OCI-LY1 (cell line): Measurements from ENCODE around the gene SMAD7.

Experiments used
- H2AFZ ChIP-seq: fragments of 200-600 bp; sonication (generic), shearing (Covaris generic); 2 replicates; pipeline ENCODE4 v1.6.0; 2014; ENCODE audit warnings: antibody characterized with exemption, mild to moderate bottlenecking, low read length
- H3F3A ChIP-seq: fragments of 200-600 bp; sonication (generic), shearing (Covaris generic); 2 replicates; pipeline ENCODE4 v1.6.0; 2014; ENCODE audit warnings: mild to moderate bottlenecking, antibody characterized with exemption, low read length, moderate library complexity; ENCODE audit not compliant: insufficient read depth
- H3K27ac ChIP-seq: fragments of 200-600 bp; sonication (generic); 2 replicates; pipeline ENCODE4 v1.5.1; 2014; ENCODE audit warnings: low read length, mixed run types, mild to moderate bottlenecking, low read depth; ENCODE audit not compliant: poor library complexity, severe bottlenecking
- H3K27me3 ChIP-seq: fragments of 200-600 bp; sonication (generic); 2 replicates; pipeline ENCODE4 v1.6.0; 2014; ENCODE audit warnings: antibody characterized with exemption, mild to moderate bottlenecking, low read length, moderate library complexity; ENCODE audit not compliant: insufficient read depth
- H3K36me3 ChIP-seq: fragments of 200-600 bp; sonication (generic); 2 replicates; pipeline ENCODE4 v1.6.1; 2014; ENCODE audit warnings: mild to moderate bottlenecking, antibody characterized with exemption, low read length, moderate library complexity, mixed read lengths; ENCODE audit not compliant: insufficient read depth
- H3K4me1 ChIP-seq: fragments of 200-600 bp; sonication (generic); 2 replicates; pipeline ENCODE4 v1.5.1; 2014; ENCODE audit warnings: mild to moderate bottlenecking, low read length, moderate library complexity; ENCODE audit not compliant: insufficient read depth, severe bottlenecking
- H3K4me2 ChIP-seq: fragments of 200-600 bp; sonication (generic), shearing (Covaris generic); 2 replicates; pipeline ENCODE4 v1.6.1; 2014; ENCODE audit warnings: low read length
- H3K4me3 ChIP-seq: fragments of 200-600 bp; sonication (generic); 2 replicates; pipeline ENCODE4 v1.5.1; 2014; ENCODE audit warnings: low read length, low read depth, mild to moderate bottlenecking, mixed read lengths; ENCODE audit not compliant: poor library complexity, severe bottlenecking
- H3K79me2 ChIP-seq: fragments of 200-600 bp; shearing (Covaris generic); 2 replicates; pipeline ENCODE4 v1.6.1; 2016; ENCODE audit warnings: mixed run types, low read length, mixed read lengths; ENCODE audit not compliant: insufficient read depth
- H3K9ac ChIP-seq: fragments of 200-600 bp; sonication (generic), shearing (Covaris generic); 2 replicates; pipeline ENCODE4 v1.6.1; 2014; ENCODE audit warnings: mild to moderate bottlenecking, low read length, mixed read lengths
- H3K9me2 ChIP-seq: fragments of 200-600 bp; sonication (generic), shearing (Covaris generic); 2 replicates; pipeline ENCODE4 v1.6.1; 2014; ENCODE audit warnings: low read depth, mild to moderate bottlenecking, low read length, mixed read lengths
- H3K9me3 ChIP-seq: fragments of 200-600 bp; shearing (Covaris generic); 2 replicates; pipeline ENCODE4 v1.6.1; 2014; ENCODE audit warnings: low read length, mixed read lengths
- H4K20me1 ChIP-seq: fragments of 200-600 bp; sonication (generic), shearing (Covaris generic); 2 replicates; pipeline ENCODE4 v1.6.0; 2016; ENCODE audit warnings: mild to moderate bottlenecking, low read length; ENCODE audit not compliant: insufficient read depth
- CTCF ChIP-seq: fragments of 200-600 bp; sonication (generic), shearing (Covaris generic); IDR thresholded peaks from 2 replicates; pipeline ENCODE4 v1.5.1; 2017; ENCODE audit warnings: mild to moderate bottlenecking, antibody characterized with exemption, low read length, moderate library complexity, mixed read lengths
- EZH2 ChIP-seq: fragments of 200-600 bp; sonication (generic), shearing (Covaris generic); IDR thresholded peaks from 2 replicates; pipeline ENCODE4 v1.8.0; 2017; ENCODE audit warnings: borderline replicate concordance, mixed run types, mild to moderate bottlenecking, antibody characterized with exemption, low read length, moderate library complexity, mixed read lengths

Gene SMAD7

GRCh38 chr18:48893061-48893607 is 57.6 kb downstream of the SMAD7 start:
- H4K20me1 ChIP-seq: no peaks in the 10 kb centered on the region
- H3K9me3 ChIP-seq: no peaks in the 10 kb centered on the region
- TF ChIP-seq EZH2: no peak
- TF ChIP-seq CTCF: no peak
- H3K9me2 ChIP-seq: no peaks in the 10 kb centered on the region
- no peak overlapping the region for H2AFZ ChIP-seq
- no peak overlapping the region for H3K4me2 ChIP-seq
- no peaks in the 10 kb centered on the region for H3K4me1 ChIP-seq
- H3K79me2 ChIP-seq: no peaks in the 10 kb centered on the region
- no peaks in the 10 kb centered on the region; the same call in 1 of the 2 replicates for H3K27me3 ChIP-seq
- H3K4me3 ChIP-seq: no peak overlapping the region
- no peaks in the 10 kb centered on the region for H3F3A ChIP-seq
- no peak overlapping the region for H3K27ac ChIP-seq
- H3K36me3 ChIP-seq: no peaks in the 10 kb centered on the region
- H3K9ac ChIP-seq: no peak overlapping the region

GRCh38 chr18:48892146-48892855 is 58.5 kb downstream of the SMAD7 start:
- TF ChIP-seq CTCF: no peak
- TF ChIP-seq EZH2: no peak
- Histone ChIP-seq H3K9me2 (no peaks in the 10 kb centered on the region), H4K20me1 (no peaks in the 10 kb centered on the region), H3K4me3 (no peak overlapping the region), H3K79me2 (no peaks in the 10 kb centered on the region), H3K27ac (no peak overlapping the region), H3K4me1 (no peaks in the 10 kb centered on the region), H2AFZ (no peak overlapping the region), H3K27me3 (no peaks in the 10 kb centered on the region; the same call in 1 of the 2 replicates), H3K9me3 (no peaks in the 10 kb centered on the region), H3K36me3 (no peaks in the 10 kb centered on the region), H3K4me2 (no peak overlapping the region), H3K9ac (no peak overlapping the region), H3F3A (no peaks in the 10 kb centered on the region)

GRCh38 chr18:48891721-48892120 is 59.0 kb downstream of the SMAD7 start:
- no peaks in the 10 kb centered on the region for H3K9me3 ChIP-seq
- no peaks in the 10 kb centered on the region for H3F3A ChIP-seq
- no peak overlapping the region for H3K4me3 ChIP-seq
- no peaks in the 10 kb centered on the region for H3K4me1 ChIP-seq
- no peak overlapping the region for H2AFZ ChIP-seq
- H3K9ac ChIP-seq: no peak overlapping the region
- no peak overlapping the region for H3K27ac ChIP-seq
- no peak overlapping the region for H3K4me2 ChIP-seq
- no peaks in the 10 kb centered on the region; the same call in 1 of the 2 replicates for H3K27me3 ChIP-seq
- no peaks in the 10 kb centered on the region for H3K79me2 ChIP-seq
- H3K36me3 ChIP-seq: no peaks in the 10 kb centered on the region
- H3K9me2 ChIP-seq: no peaks in the 10 kb centered on the region
- no peak for TF ChIP-seq CTCF
- TF ChIP-seq EZH2: no peak
- H4K20me1 ChIP-seq: no peaks in the 10 kb centered on the region
